HG03095 (cell line): ENCODE measurements around the gene EFHC1.

Experiments
- ATAC-seq: cut with Tn5 transposase; IDR thresholded peaks from one replicate; pipeline ENCODE4 v1.9.1; 2021; ENCODE audit warnings: moderate library complexity; ENCODE audit not compliant: unreplicated experiment

EFHC1 gene

GRCh38 chr6:52551483-52552277 is 131.5 kb downstream of the EFHC1 start:
- no peak for ATAC-seq

GRCh38 chr6:52552278-52552643 is 132.1 kb downstream of the EFHC1 start:
- ATAC-seq: peak; percentile 96

GRCh38 chr6:52553158-52553557 is 133.0 kb downstream of the EFHC1 start:
- ATAC-seq: no peak

GRCh38 chr6:52553719-52554118 is 133.6 kb downstream of the EFHC1 start:
- ATAC-seq: no peak

GRCh38 chr6:52554684-52555280 is 134.6 kb downstream of the EFHC1 start:
- ATAC-seq: no peak

GRCh38 chr6:52555518-52556233 is 135.5 kb downstream of the EFHC1 start:
- ATAC-seq: no peak

GRCh38 chr6:52557389-52558265 is 137.5 kb downstream of the EFHC1 start:
- no peak for ATAC-seq

GRCh38 chr6:52558266-52559000 is 138.3 kb downstream of the EFHC1 start:
- no peak for ATAC-seq

- no peak for ATAC-seq
These were observed 140.3 kb downstream of the EFHC1 start for GRCh38 chr6:52560462-52560861.

GRCh38 chr6:52562911-52563310 is 142.8 kb downstream of the EFHC1 start:
- no peak for ATAC-seq

GRCh38 chr6:52564856-52565255 is 144.7 kb downstream of the EFHC1 start:
- no peak for ATAC-seq

GRCh38 chr6:52566201-52566600 is 146.1 kb downstream of the EFHC1 start:
- ATAC-seq: peak; percentile 56

GRCh38 chr6:52566853-52567279 is 146.7 kb downstream of the EFHC1 start:
- no peak for ATAC-seq

- no peak for ATAC-seq
These were observed 148.2 kb downstream of the EFHC1 start for GRCh38 chr6:52568320-52568719.

GRCh38 chr6:52570291-52570700 is 150.2 kb downstream of the EFHC1 start:
- no peak for ATAC-seq

GRCh38 chr6:52571099-52571755 is 151.1 kb downstream of the EFHC1 start:
- no peak for ATAC-seq

- ATAC-seq: no peak
These were observed 152.4 kb downstream of the EFHC1 start for GRCh38 chr6:52572536-52572935.

- ATAC-seq: no peak
These were observed 153.2 kb downstream of the EFHC1 start for GRCh38 chr6:52573295-52573694.
